Panc1 (cell line): ENCODE results near the gene RIC8B.

Source experiments
- CTCF ChIP-seq: fragments of 450-650 bp; IDR thresholded peaks from 2 replicates; pipeline ENCODE4 v1.5.1; 2017; ENCODE audit warnings: mild to moderate bottlenecking
- POLR2AphosphoS5 ChIP-seq: IDR thresholded peaks from 2 replicates; pipeline ENCODE4 v1.6.1; 2012; ENCODE audit warnings: mild to moderate bottlenecking, low read depth, low read length, moderate library complexity
- REST ChIP-seq, 2 experiments: IDR thresholded peaks; 2 replicates each; pipeline ENCODE4 v1.6.1; 2011 to 2012; ENCODE audit warnings: low read depth in 2 of 2, control low read depth in 1 of 2, low read length in 1 of 2, mild to moderate bottlenecking in 1 of 2, moderate library complexity in 1 of 2; ENCODE audit not compliant: insufficient read depth in 1 of 2
- SIN3A ChIP-seq: IDR thresholded peaks from 2 replicates; pipeline ENCODE4 v1.6.1; 2012; ENCODE audit warnings: low read depth, mild to moderate bottlenecking, low read length, moderate library complexity, borderline replicate concordance; ENCODE audit not compliant: insufficient read depth
- TCF7L2 ChIP-seq: IDR thresholded peaks from 2 replicates; pipeline ENCODE4 v1.6.1; 2011; ENCODE audit warnings: mild to moderate bottlenecking, low read depth, low read length, inconsistent platforms

- TF ChIP-seq CTCF (no peak), POLR2AphosphoS5 (no peak), SIN3A (no peak), REST (IDR thresholded peaks at IDR 0.05; ENCODE audit: insufficient read depth in 1 of 2, low read depth in 2 of 2, low read length in 1 of 2) (no peak), TCF7L2 (no peak)
These were observed 97.0 kb downstream of the RIC8B start for GRCh38 chr12:106871477-106871876.
